GM21723 (cell line): ENCODE results near the gene PNLIPRP1.

ENCODE experiments used
- ATAC-seq: cut with Tn5 transposase; IDR thresholded peaks from one replicate; pipeline ENCODE4 v1.9.1; 2021; ENCODE audit warnings: mild to moderate bottlenecking, moderate library complexity; ENCODE audit not compliant: unreplicated experiment

PNLIPRP1 gene

GRCh38 chr10:116590590-116591444 is at the start of gene PNLIPRP1:
PNLIPRP1 (plus strand) TSS chr10:116590959; CDS start chr10:116591130, 171 bp downstream.
- no peak for ATAC-seq

- no peak for ATAC-seq
Observed at GRCh38 chr10:116542007-116542677, 48.6 kb upstream of the PNLIPRP1 start.

GRCh38 chr10:116545122-116545521 is 45.6 kb upstream of the PNLIPRP1 start:
- ATAC-seq: no peak

- no peak for ATAC-seq
Observed at GRCh38 chr10:116545756-116546155, 45.0 kb upstream of the PNLIPRP1 start, which contains the start of gene PNLIP. PNLIP (plus strand) TSS chr10:116545931; CDS start chr10:116546093, 162 bp downstream.

GRCh38 chr10:116548301-116548700 is 42.5 kb upstream of the PNLIPRP1 start:
- no peak for ATAC-seq

- ATAC-seq: no peak
Observed at GRCh38 chr10:116553378-116553980, 37.3 kb upstream of the PNLIPRP1 start.

- ATAC-seq: no peak
Observed at GRCh38 chr10:116554628-116555027, 36.1 kb upstream of the PNLIPRP1 start.

GRCh38 chr10:116555880-116556279 is 34.9 kb upstream of the PNLIPRP1 start:
- ATAC-seq: no peak

- ATAC-seq: no peak
Observed at GRCh38 chr10:116557305-116557880, 33.4 kb upstream of the PNLIPRP1 start.

- ATAC-seq: no peak
Observed at GRCh38 chr10:116565534-116565933, 25.2 kb upstream of the PNLIPRP1 start.

GRCh38 chr10:116566932-116567331 is 23.8 kb upstream of the PNLIPRP1 start:
- no peak for ATAC-seq

GRCh38 chr10:116567335-116567734 is 23.4 kb upstream of the PNLIPRP1 start:
- ATAC-seq: no peak

GRCh38 chr10:116574797-116575196 is 16.0 kb upstream of the PNLIPRP1 start:
- ATAC-seq: no peak

- ATAC-seq: no peak
Observed at GRCh38 chr10:116587878-116588591, 2.7 kb upstream of the PNLIPRP1 start.

- ATAC-seq: no peak
Observed at GRCh38 chr10:116588995-116589394, 1.8 kb upstream of the PNLIPRP1 start.

GRCh38 chr10:116589926-116590325 is 833 bp upstream of the PNLIPRP1 start:
- no peak for ATAC-seq

GRCh38 chr10:116593139-116593740 is 2.5 kb downstream of the PNLIPRP1 start:
- no peak for ATAC-seq

GRCh38 chr10:116594525-116595035 is 3.8 kb downstream of the PNLIPRP1 start:
- ATAC-seq: no peak

- ATAC-seq: no peak
Observed at GRCh38 chr10:116596062-116596461, 5.3 kb downstream of the PNLIPRP1 start.

GRCh38 chr10:116597543-116597942 is 6.8 kb downstream of the PNLIPRP1 start:
- ATAC-seq: no peak
